HG03139 (cell line): ENCODE measurements around the gene EIF2S3B.
"Not testable (repeated sequence)": the region's sequence is repeated elsewhere in the genome, so short reads cannot be mapped to it uniquely, and the experiment has no call there.

Experiments used
- ATAC-seq: cut with Tn5 transposase; IDR thresholded peaks from one replicate; pipeline ENCODE4 v1.9.1; 2021; ENCODE audit not compliant: unreplicated experiment

Gene EIF2S3B

GRCh38 chr12:10505620-10506019, at the start of gene EIF2S3B:
TSS of gene EIF2S3B (plus strand) at chr12:10505890. CDS start at chr12:10505903, 13 bp downstream.
- ATAC-seq = no peak

DNA sequence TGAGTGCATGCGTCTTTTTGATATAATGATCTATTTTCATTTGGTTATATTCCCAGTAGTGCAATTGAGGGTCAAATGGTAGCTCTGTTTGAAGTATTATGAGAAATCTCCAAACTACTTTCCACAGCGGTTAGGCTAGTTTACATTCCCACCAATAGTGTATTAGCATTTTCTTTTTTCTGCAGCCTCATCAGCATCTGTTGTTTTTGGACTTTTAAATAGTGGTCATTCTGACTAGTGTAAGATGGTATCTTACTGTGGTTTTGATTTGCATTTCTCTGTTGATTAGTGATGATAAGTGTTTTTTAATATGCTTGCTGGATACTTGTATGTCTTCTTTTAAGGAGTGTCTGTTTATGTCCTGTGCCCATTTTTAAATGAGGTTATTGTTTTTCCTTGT, 48.8 kb upstream of the EIF2S3B start:
- no peak for ATAC-seq

GRCh38 chr12:10457760-10458159, 47.9 kb upstream of the EIF2S3B start:
- no peak for ATAC-seq

GRCh38 chr12:10466311-10466710, 39.4 kb upstream of the EIF2S3B start:
- ATAC-seq = no peak

GRCh38 chr12:10469701-10470100, 36.0 kb upstream of the EIF2S3B start:
- ATAC-seq = no peak

GRCh38 chr12:10472808-10473207, 32.9 kb upstream of the EIF2S3B start:
- not testable (repeated sequence) for ATAC-seq

- ATAC-seq = not testable (repeated sequence)
Observed at GRCh38 chr12:10481901-10482300, 23.8 kb upstream of the EIF2S3B start.

DNA sequence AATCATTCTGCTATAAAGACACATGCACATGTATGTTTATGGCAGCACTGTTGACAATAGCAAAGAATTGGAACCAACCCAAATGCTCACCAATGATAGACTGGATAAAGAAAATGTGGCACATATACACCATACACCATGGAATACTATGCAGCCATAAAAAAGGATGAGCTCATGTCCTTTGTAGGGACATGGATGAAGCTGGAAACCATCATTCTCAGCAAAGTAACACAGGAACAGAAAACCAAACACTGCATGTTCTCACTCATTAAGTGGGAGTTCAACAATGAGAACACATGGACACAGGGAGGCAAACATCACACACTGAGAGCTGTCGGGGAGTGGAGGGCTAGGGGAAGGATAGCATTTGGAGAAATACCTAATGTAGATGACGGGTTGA, 18.4 kb upstream of the EIF2S3B start:
- ATAC-seq = not testable (repeated sequence)

DNA sequence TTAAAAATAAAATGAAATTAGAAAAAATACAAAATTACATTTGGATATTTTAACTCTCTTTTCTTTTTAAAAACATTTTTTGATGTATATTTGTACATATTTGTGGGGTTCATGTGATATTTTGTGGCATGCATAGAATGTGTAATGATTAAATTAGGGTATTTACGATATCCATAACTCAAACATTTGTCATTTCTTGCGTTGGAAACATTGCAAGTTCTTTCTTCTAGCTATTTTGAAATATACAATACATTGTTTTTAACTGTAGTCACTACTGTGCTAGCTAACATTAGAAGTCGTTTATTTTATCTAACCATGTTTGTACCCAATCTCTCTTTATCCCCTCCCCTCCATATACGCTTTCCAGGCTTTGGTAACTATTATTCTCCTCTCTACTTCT, 13.9 kb upstream of the EIF2S3B start:
- no peak for ATAC-seq

GRCh38 chr12:10497602-10498001, 8.1 kb upstream of the EIF2S3B start:
- ATAC-seq = no peak

DNA sequence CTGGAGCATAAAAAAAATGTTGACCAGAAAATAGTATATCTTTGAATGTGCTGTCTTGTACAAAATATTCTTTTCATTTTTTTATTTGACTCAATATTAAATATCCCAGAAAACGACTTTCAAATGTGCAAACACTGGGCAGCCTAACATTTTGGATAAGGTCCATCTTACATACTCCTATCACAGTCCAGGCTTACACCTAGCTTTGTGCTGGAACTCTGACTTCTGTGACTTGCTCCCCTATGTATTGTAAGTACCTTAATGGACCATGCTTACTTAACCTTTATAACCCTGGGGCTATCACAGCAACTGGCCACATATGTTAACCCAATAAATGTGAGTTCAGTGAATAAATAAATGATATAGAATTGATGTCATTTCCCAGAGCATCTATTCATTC, 7.6 kb upstream of the EIF2S3B start:
- no peak for ATAC-seq

GRCh38 chr12:10501030-10501429, 4.7 kb upstream of the EIF2S3B start:
- no peak for ATAC-seq

DNA sequence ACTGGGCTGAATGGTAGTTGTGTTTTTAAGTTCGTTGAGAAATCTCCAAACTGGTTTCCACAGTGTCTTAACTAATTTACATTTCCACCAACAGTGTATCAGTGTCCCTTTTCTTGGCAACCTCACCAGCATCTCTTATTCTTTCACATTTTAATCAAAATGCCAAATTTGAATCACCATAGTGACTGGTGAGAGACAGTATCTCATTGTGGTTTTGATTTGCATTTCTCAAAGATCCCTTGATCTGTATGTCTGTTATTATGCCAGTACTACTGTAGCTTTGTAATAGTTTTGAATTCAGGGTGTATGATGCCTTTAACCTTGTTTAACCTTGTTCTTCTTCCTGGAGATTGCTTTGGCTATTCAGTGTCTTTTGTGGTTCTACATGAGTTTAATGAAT, 2.2 kb upstream of the EIF2S3B start:
- ATAC-seq = no peak

DNA sequence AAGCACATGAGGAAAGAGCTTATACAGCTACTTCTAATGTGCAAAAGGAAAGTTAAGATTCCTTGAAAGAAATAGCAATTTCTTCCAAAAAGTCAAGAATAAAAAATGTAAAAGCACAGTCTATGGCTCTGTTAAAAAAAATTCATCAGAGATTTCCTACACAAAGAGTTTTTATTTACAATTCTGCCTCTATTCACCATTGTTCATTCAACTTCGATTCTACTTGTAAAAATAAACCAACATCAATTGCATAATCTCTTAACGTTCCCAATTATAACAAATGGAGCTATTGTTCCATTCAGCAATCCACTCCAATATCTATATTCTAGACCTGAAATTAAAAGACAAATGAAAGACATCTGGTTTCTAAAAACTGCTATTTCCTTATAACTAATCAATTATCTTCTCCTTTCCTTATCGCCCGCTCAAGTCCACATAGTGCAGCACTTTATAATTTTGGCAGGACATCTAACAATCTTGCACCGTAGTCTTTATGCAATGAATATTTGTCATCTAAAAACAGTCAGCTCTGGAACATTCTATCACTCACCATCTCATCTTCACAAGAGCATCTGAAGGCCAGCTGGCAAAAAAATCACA, 6.2 kb downstream of the EIF2S3B start:
- no peak for ATAC-seq

GRCh38 chr12:10512798-10513197, 7.1 kb downstream of the EIF2S3B start:
- no peak for ATAC-seq

- ATAC-seq = no peak
Observed at GRCh38 chr12:10521555-10521954, 15.9 kb downstream of the EIF2S3B start.

DNA sequence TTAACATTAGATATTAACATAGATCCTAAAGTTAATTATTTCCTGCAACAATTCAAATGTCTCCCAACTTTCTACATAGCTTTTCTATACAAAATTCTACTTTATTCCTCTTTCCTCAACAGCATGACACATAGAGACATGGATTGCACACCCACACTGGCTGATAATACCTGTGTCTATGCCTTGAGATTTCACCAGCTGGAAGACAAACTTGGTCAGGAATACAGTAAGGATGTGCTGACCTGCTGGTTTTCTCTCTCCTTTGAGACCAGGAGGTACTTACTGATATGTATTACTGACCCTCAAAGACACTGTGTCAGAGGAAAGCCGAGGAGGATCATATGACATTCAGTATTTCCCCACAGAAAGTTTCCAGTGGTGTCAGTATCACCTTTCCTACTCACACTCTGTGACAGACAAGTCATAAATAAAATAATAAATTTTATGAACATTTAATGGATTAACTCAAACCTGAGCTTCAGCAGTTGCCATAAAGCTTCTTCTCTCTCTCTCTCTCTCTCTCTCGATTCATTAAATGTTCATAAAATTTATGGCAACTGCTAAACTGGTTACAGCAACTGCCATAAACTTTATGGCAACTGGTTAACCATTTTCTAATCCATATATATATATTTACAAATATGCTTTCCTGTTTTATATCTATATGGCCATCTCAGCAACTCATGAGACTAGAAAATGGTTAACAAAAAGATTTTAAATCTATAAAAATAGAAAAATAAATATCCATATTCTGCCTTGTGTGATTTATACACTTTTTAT, 22.7 kb downstream of the EIF2S3B start:
- no peak for ATAC-seq

GRCh38 chr12:10529603-10530002, 23.9 kb downstream of the EIF2S3B start:
- ATAC-seq = no peak

GRCh38 chr12:10537721-10538120, 32.0 kb downstream of the EIF2S3B start:
- ATAC-seq = no peak

- ATAC-seq = peak; percentile 89
Observed at GRCh38 chr12:10540776-10541205, 35.1 kb downstream of the EIF2S3B start.

DNA sequence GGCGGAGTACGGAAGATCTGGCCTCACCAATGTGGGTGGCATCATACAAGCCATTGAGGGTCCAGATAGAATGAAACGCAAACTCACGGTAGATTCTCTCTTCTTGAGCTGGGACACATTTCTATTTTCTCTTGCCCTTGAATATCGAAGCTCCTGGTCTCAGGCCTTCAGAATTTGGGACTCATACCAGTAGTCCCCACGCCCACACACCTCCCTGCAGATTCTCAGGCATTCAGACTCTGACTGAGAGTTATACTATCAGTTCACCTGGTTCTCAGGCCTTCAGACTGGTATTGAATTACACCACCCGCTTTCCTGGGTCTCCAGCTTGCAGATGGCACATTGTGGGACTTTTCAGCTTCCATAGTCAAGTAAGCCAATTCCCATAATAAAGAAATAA, 37.8 kb downstream of the EIF2S3B start:
- ATAC-seq = no peak

GRCh38 chr12:10551375-10551774, 45.7 kb downstream of the EIF2S3B start:
- no peak for ATAC-seq

- no peak for ATAC-seq
Observed at GRCh38 chr12:10553148-10553547, 47.5 kb downstream of the EIF2S3B start.
